Mesenchymal stem cell (in vitro differentiated cells and primary cell): ENCODE data around the gene SLC22A31.

ENCODE experiments used
- DNase-seq: peaks from one replicate; pipeline ENCODE4 v3.0.0-alpha.2; 2013
- H2AFZ ChIP-seq: one replicate; pipeline ENCODE4 v1.6.1; 2013; ENCODE audit warnings: low read depth, mild to moderate bottlenecking, control low read depth, inconsistent platforms, low read length, moderate library complexity
- H2AK5ac ChIP-seq: 2 replicates; pipeline ENCODE4 v1.6.1; 2013; ENCODE audit warnings: low read length, moderate library complexity, mild to moderate bottlenecking, inconsistent platforms; ENCODE audit not compliant: severe bottlenecking
- H2BK120ac ChIP-seq: one replicate; pipeline ENCODE4 v1.6.1; 2013; ENCODE audit warnings: low read depth, mild to moderate bottlenecking, inconsistent platforms, low read length, moderate library complexity
- H2BK12ac ChIP-seq, 2 experiments: one replicate each; pipeline ENCODE4 v1.6.1; 2013; ENCODE audit warnings: inconsistent platforms in 2 of 2, low read length in 2 of 2, mild to moderate bottlenecking in 2 of 2, moderate library complexity in 2 of 2, control low read depth in 1 of 2
- H2BK15ac ChIP-seq: one replicate; pipeline ENCODE4 v1.6.1; 2013; ENCODE audit warnings: mild to moderate bottlenecking, low read depth, inconsistent platforms; ENCODE audit not compliant: poor library complexity, severe bottlenecking
- H2BK5ac ChIP-seq: 2 replicates; pipeline ENCODE4 v1.6.1; 2013; ENCODE audit warnings: low read depth, mild to moderate bottlenecking, low read length, control low read depth, inconsistent platforms; ENCODE audit not compliant: poor library complexity, severe bottlenecking
- H3K14ac ChIP-seq, 2 experiments: one replicate each; pipeline ENCODE4 v1.6.1; 2013; ENCODE audit warnings: inconsistent platforms in 2 of 2, low read length in 2 of 2, control low read depth in 1 of 2, mild to moderate bottlenecking in 1 of 2, moderate library complexity in 1 of 2
- H3K18ac ChIP-seq, 2 experiments: one replicate each; pipeline ENCODE4 v1.6.1; 2013; ENCODE audit warnings: inconsistent platforms in 2 of 2, low read length in 2 of 2, control low read depth in 1 of 2, low read depth in 1 of 2, mild to moderate bottlenecking in 1 of 2
- H3K23ac ChIP-seq, 2 experiments: one replicate each; pipeline ENCODE4 v1.6.1; 2013; ENCODE audit warnings: inconsistent platforms in 2 of 2, low read length in 2 of 2, mild to moderate bottlenecking in 2 of 2, moderate library complexity in 2 of 2, control low read depth in 1 of 2
- H3K27ac ChIP-seq: 2 replicates; pipeline ENCODE4 v1.5.1; 2013; ENCODE audit warnings: mild to moderate bottlenecking, moderate library complexity, low read length, control low read depth, inconsistent platforms; ENCODE audit not compliant: poor library complexity, severe bottlenecking
- H3K27me3 ChIP-seq, 2 experiments: 2 replicates each; pipeline versions ENCODE4 v1.6.1 to v1.7.0; 2013; ENCODE audit warnings: low read length in 2 of 2, mild to moderate bottlenecking in 2 of 2, moderate library complexity in 2 of 2, control low read depth in 1 of 2, inconsistent platforms in 1 of 2; ENCODE audit not compliant: control insufficient read depth in 1 of 2, insufficient read depth in 1 of 2
- H3K36me3 ChIP-seq, 2 experiments: 2 replicates each; pipeline versions ENCODE4 v1.6.1 to v1.7.0; 2013; ENCODE audit warnings: low read length in 2 of 2, control low read depth in 1 of 2, inconsistent platforms in 1 of 2, low read depth in 1 of 2, mild to moderate bottlenecking in 1 of 2; ENCODE audit not compliant: insufficient read depth in 2 of 2, control insufficient read depth in 1 of 2
- H3K4ac ChIP-seq, 2 experiments: one replicate each; pipeline ENCODE4 v1.6.1; 2013; ENCODE audit warnings: inconsistent platforms in 2 of 2, low read length in 2 of 2, mild to moderate bottlenecking in 2 of 2, moderate library complexity in 2 of 2, control low read depth in 1 of 2, low read depth in 1 of 2
- H3K4me1 ChIP-seq: 2 replicates; pipeline ENCODE4 v1.6.1; 2013; ENCODE audit warnings: low read depth, low read length, control low read depth; ENCODE audit not compliant: control insufficient read depth, insufficient read depth
- H3K4me2 ChIP-seq: 2 replicates; pipeline ENCODE4 v1.6.1; 2013; ENCODE audit warnings: low read length, mild to moderate bottlenecking, inconsistent platforms; ENCODE audit not compliant: poor library complexity, severe bottlenecking
- H3K4me3 ChIP-seq, 2 experiments: 2 replicates each; pipeline versions ENCODE4 v1.5.1 to v1.7.0; 2013; ENCODE audit warnings: low read length in 2 of 2, mild to moderate bottlenecking in 2 of 2, control low read depth in 1 of 2, low read depth in 1 of 2; ENCODE audit not compliant: insufficient read depth in 1 of 2
- H3K79me1 ChIP-seq: replicated peaks from 2 replicates; pipeline ENCODE4 v1.6.1; 2013; ENCODE audit warnings: mild to moderate bottlenecking, control low read depth, low read length, inconsistent platforms; ENCODE audit not compliant: poor library complexity, severe bottlenecking
- H3K9ac ChIP-seq: 2 replicates; pipeline ENCODE4 v1.7.0; 2013; ENCODE audit warnings: mild to moderate bottlenecking, low read length, moderate library complexity
- H3K9me3 ChIP-seq: 2 replicates; pipeline ENCODE4 v1.7.0; 2013; ENCODE audit warnings: mild to moderate bottlenecking, low read length; ENCODE audit not compliant: control insufficient read depth
- H4K8ac ChIP-seq: one replicate; pipeline ENCODE4 v1.6.1; 2013; ENCODE audit warnings: inconsistent platforms, mild to moderate bottlenecking, low read length, moderate library complexity
- H4K91ac ChIP-seq: one replicate; pipeline ENCODE4 v1.6.1; 2013; ENCODE audit warnings: mild to moderate bottlenecking, low read length, inconsistent platforms
- WGBS: methylation state at CpG from one replicate; pipeline ENCODE4 v1.1.7; 2013; ENCODE audit warnings: mixed read lengths; 5-methylcytosine and 5-hydroxymethylcytosine counted together

SLC22A31 gene

GRCh38 chr16:89164847-89165680, 35.3 kb downstream of the SLC22A31 start:
- Histone ChIP-seq H2BK5ac (no peak overlapping the region), H3K27me3 (peaks cover 16 to 62% of the 10 kb centered on the region in 2 experiments), H3K4me3 (no peak overlapping the region), H3K18ac (no peak overlapping the region), H3K4me2 (no peak overlapping the region), H2AFZ (no peak overlapping the region), H2BK120ac (no peak overlapping the region), H4K8ac (no peak overlapping the region), H3K27ac (no peak overlapping the region), H3K4ac (no peak overlapping the region), H3K9me3 (no peaks in the 10 kb centered on the region), H2BK12ac (no peak overlapping the region), H3K23ac (no peak overlapping the region), H2BK15ac (peak overlapping the region; percentile 23), H3K79me1 (no peaks in the 10 kb centered on the region), H3K14ac (no peak overlapping the region), H3K9ac (no peak overlapping the region), H3K36me3 (no peaks in the 10 kb centered on the region), H3K4me1 (peaks cover 8% of the 10 kb centered on the region), H2AK5ac (no peak overlapping the region), H4K91ac (no peak overlapping the region)
- 81% methylated on average over 18 of the region's 20 CpGs for WGBS
- DNase-seq, result no peak

GRCh38 chr16:89164436-89164835, 35.9 kb downstream of the SLC22A31 start:
- Histone ChIP-seq H3K27ac (no peak overlapping the region), H3K9me3 (no peaks in the 10 kb centered on the region), H3K9ac (peak overlapping the region; percentile 36), H3K79me1 (no peaks in the 10 kb centered on the region), H2AK5ac (no peak overlapping the region), H3K14ac (no peak overlapping the region), H3K4ac (no peak overlapping the region), H3K4me3 (no peak overlapping the region), H2AFZ (no peak overlapping the region), H2BK12ac (no peak overlapping the region), H2BK15ac (no peak overlapping the region), H3K36me3 (no peaks in the 10 kb centered on the region), H4K91ac (no peak overlapping the region), H3K4me2 (no peak overlapping the region), H3K18ac (no peak overlapping the region), H2BK5ac (no peak overlapping the region), H3K23ac (peak overlapping the region in 1 of 2 experiments; percentile 43), H2BK120ac (no peak overlapping the region), H4K8ac (peak overlapping the region; percentile 55), H3K27me3 (peaks cover 9 to 56% of the 10 kb centered on the region in 2 experiments), H3K4me1 (peaks cover 8% of the 10 kb centered on the region)
- 47% methylated on average over 15 of the region's 15 CpGs for WGBS
- DNase-seq, result no peak

- Histone ChIP-seq H3K4me1 (peaks cover 8% of the 10 kb centered on the region), H2BK120ac (no peak overlapping the region), H4K8ac (no peak overlapping the region), H3K79me1 (no peaks in the 10 kb centered on the region), H3K4me3 (no peak overlapping the region), H3K4me2 (no peak overlapping the region), H3K18ac (no peak overlapping the region), H3K27ac (no peak overlapping the region), H3K36me3 (no peaks in the 10 kb centered on the region), H2AFZ (no peak overlapping the region), H3K23ac (no peak overlapping the region), H3K9me3 (no peaks in the 10 kb centered on the region), H4K91ac (no peak overlapping the region), H2BK5ac (no peak overlapping the region), H2BK15ac (no peak overlapping the region), H2BK12ac (no peak overlapping the region), H3K14ac (no peak overlapping the region), H3K4ac (no peak overlapping the region), H3K27me3 (peaks cover 8 to 45% of the 10 kb centered on the region in 2 experiments), H3K9ac (no peak overlapping the region), H2AK5ac (no peak overlapping the region)
- 93% methylated on average over 5 of the region's 9 CpGs for WGBS
- DNase-seq, result no peak
These were observed 37.0 kb downstream of the SLC22A31 start for GRCh38 chr16:89163297-89163696.

GRCh38 chr16:89161763-89162713, 38.3 kb downstream of the SLC22A31 start:
- no peak overlapping the region for H4K8ac ChIP-seq
- no peak overlapping the region for H2AK5ac ChIP-seq
- peaks cover 8 to 38% of the 10 kb centered on the region in 2 experiments for H3K27me3 ChIP-seq
- no peak for DNase-seq
- H3K9ac ChIP-seq, result no peak overlapping the region
- no peak overlapping the region for H2AFZ ChIP-seq
- H3K14ac ChIP-seq, result peak overlapping the region in 1 of 2 experiments; percentile 2
- H2BK15ac ChIP-seq, result no peak overlapping the region
- no peaks in the 10 kb centered on the region for H3K79me1 ChIP-seq
- peaks cover 2% of the 10 kb centered on the region for H3K4me1 ChIP-seq
- H2BK120ac ChIP-seq, result no peak overlapping the region
- no peaks in the 10 kb centered on the region for H3K9me3 ChIP-seq
- no peak overlapping the region for H2BK5ac ChIP-seq
- H3K4ac ChIP-seq, result no peak overlapping the region
- no peak overlapping the region for H2BK12ac ChIP-seq
- no peak overlapping the region for H3K18ac ChIP-seq
- H3K27ac ChIP-seq, result no peak overlapping the region
- no peak overlapping the region for H3K4me3 ChIP-seq
- no peaks in the 10 kb centered on the region for H3K36me3 ChIP-seq
- no peak overlapping the region for H3K4me2 ChIP-seq
- H3K23ac ChIP-seq, result no peak overlapping the region
- WGBS, result 93% methylated on average over 40 of the region's 40 CpGs
- no peak overlapping the region for H4K91ac ChIP-seq
